ENCODE measurements around the gene MAEL. TPM values are rescaled to one million over a fixed set of nuclear protein-coding genes. Genes with fewer than 3 reads are reported as not detected.
"Not testable (repeated sequence)": the region's sequence is repeated elsewhere in the genome, so short reads cannot be mapped to it uniquely, and the experiment has no call there.

The MAEL gene
- total RNA-seq, 4 donors from 2014 or later, result not detected

DNA sequence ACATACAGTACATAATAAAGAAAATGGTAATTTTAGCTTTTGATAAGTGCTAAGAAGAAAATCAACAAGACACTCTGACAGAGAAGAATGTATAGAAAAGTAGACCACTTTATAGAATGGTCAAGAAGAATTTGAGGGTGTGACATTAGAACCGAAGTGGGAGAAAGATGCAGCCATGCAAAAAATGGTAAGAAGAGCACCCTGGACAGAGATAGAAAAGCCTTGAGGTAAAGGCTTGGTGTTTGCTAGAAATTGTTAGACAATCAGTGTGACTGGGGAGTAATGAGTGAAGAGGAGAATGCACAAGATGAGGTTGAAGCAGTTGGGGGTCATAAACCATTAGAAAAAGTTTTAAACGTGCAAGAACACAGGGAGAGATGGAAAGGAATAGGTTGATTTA, 23.5 kb downstream of the MAEL start:
- intact Hi-C loops (cut with DNase I; ENCODE audit: low total_unique reads) (no loop called here), in situ Hi-C loops (cut with MboI; ENCODE audit: low pct_ligation_motif_present in 1 of 4, low pct_unique_long_range_greater_than_20kb in 1 of 4, low sequenced_read_pairs in 3 of 4) (no loop called here)
- Histone ChIP-seq H3K9me3 (no peaks in the 10 kb centered on the region), H3K4me1 (no peaks in the 10 kb centered on the region), H3K36me3 (no peaks in the 10 kb centered on the region), H3K27me3 (no peaks in the 10 kb centered on the region), H3K27ac (no peak overlapping the region), H3K4me3 (no peak overlapping the region)
- TF ChIP-seq CTCF (IDR thresholded peaks at IDR 0.05) (no peak), POLR2AphosphoS5 (IDR thresholded peaks at IDR 0.05) (no peak), POLR2A (IDR thresholded peaks at IDR 0.05) (no peak), EP300 (IDR thresholded peaks at IDR 0.05; ENCODE audit: low read depth) (no peak)
- DNase-seq, result no peak
- WGBS, 2 donors (ENCODE audit: low coverage in 1 of 2), result 58 to 72% methylated on average over 2 of the region's 2 CpGs

- Histone ChIP-seq H3K4me1 (no peaks in the 10 kb centered on the region), H3K27ac (no peak overlapping the region), H3K9me3 (no peaks in the 10 kb centered on the region), H3K36me3 (no peaks in the 10 kb centered on the region), H3K27me3 (no peaks in the 10 kb centered on the region), H3K4me3 (no peak overlapping the region)
- DNase-seq, result no peak
- no peak for TF ChIP-seq POLR2AphosphoS5 (IDR thresholded peaks at IDR 0.05)
- no peak for TF ChIP-seq POLR2A (IDR thresholded peaks at IDR 0.05)
- TF ChIP-seq CTCF (IDR thresholded peaks at IDR 0.05), result no peak
- TF ChIP-seq EP300 (IDR thresholded peaks at IDR 0.05; ENCODE audit: low read depth), result no peak
- in situ Hi-C loops (cut with MboI; ENCODE audit: low pct_ligation_motif_present in 1 of 4, low pct_unique_long_range_greater_than_20kb in 1 of 4, low sequenced_read_pairs in 3 of 4), result no loop called here
- intact Hi-C loops (cut with DNase I; ENCODE audit: low total_unique reads), result no loop called here
- WGBS, 2 donors (ENCODE audit: low coverage in 1 of 2), result 83 to 100% methylated on average over 1 to 8 of the region's 8 CpGs
These were observed 24.2 kb downstream of the MAEL start for GRCh38 chr1:167013108-167013929.

DNA sequence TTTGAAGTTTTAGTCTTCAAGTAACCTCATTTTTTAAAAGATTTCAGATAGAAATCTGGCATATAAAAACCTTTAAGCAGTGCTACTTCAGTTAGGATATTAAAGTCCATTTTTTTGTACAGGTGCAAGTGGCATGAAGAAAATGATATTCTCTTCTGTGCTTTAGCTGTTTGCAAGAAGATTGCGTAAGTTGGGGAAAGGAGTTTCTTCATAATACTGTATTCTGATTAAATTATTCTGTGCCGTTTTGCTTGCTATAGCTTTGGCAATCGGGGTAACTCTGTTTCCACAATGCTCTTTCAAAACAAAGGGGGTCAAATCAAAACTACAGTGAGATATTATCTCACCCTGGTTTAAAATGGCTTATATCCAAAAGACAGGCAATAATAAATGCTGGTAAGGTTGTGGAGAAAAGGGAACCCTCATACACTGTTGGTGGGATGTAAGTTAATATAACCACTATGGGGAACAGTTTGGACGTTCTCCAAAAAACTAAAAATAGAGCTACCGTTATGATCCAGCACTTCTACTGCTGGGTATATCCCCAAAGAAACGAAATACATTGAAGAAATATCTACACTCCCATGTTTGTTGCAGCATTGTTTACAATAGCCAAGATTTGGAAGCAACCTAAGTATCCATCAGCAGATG, 27.1 kb downstream of the MAEL start:
- no peaks in the 10 kb centered on the region for H3K36me3 ChIP-seq
- H3K4me1 ChIP-seq, result no peaks in the 10 kb centered on the region
- in situ Hi-C loops (cut with MboI; ENCODE audit: low pct_ligation_motif_present in 1 of 4, low pct_unique_long_range_greater_than_20kb in 1 of 4, low sequenced_read_pairs in 3 of 4) (no loop called here), intact Hi-C loops (cut with DNase I; ENCODE audit: low total_unique reads) (no loop called here)
- TF ChIP-seq POLR2AphosphoS5 (IDR thresholded peaks at IDR 0.05) (no peak), EP300 (IDR thresholded peaks at IDR 0.05; ENCODE audit: low read depth) (no peak), CTCF (IDR thresholded peaks at IDR 0.05) (no peak)
- H3K4me3 ChIP-seq, result no peak overlapping the region
- DNase-seq, result no peak
- 69 to 74% methylated on average over 3 to 6 of the region's 6 CpGs for WGBS, 2 donors (ENCODE audit: low coverage in 1 of 2)
- no peak overlapping the region for H3K27ac ChIP-seq
- no peaks in the 10 kb centered on the region for H3K27me3 ChIP-seq
- H3K9me3 ChIP-seq, result no peaks in the 10 kb centered on the region

GRCh38 chr1:167022384-167022783, 33.3 kb downstream of the MAEL start:
- in situ Hi-C loops (cut with MboI; ENCODE audit: low pct_ligation_motif_present in 1 of 4, low pct_unique_long_range_greater_than_20kb in 1 of 4, low sequenced_read_pairs in 3 of 4) (no loop called here), intact Hi-C loops (cut with DNase I; ENCODE audit: low total_unique reads) (no loop called here)
- DNase-seq, result no peak
- Histone ChIP-seq H3K9me3 (no peaks in the 10 kb centered on the region), H3K4me3 (no peak overlapping the region), H3K4me1 (no peaks in the 10 kb centered on the region), H3K36me3 (no peaks in the 10 kb centered on the region), H3K27ac (no peak overlapping the region), H3K27me3 (no peaks in the 10 kb centered on the region)
- WGBS, 2 donors (ENCODE audit: low coverage in 1 of 2), result 90 to 100% methylated on average over 1 of the region's 1 CpG
- no peak for TF ChIP-seq CTCF (IDR thresholded peaks at IDR 0.05)
- no peak for TF ChIP-seq POLR2AphosphoS5 (IDR thresholded peaks at IDR 0.05)
- TF ChIP-seq EP300 (IDR thresholded peaks at IDR 0.05; ENCODE audit: low read depth), result no peak
- no peak for TF ChIP-seq POLR2A (IDR thresholded peaks at IDR 0.05)

- H3K4me3 ChIP-seq; H3K27me3 ChIP-seq; H3K36me3 ChIP-seq; DNase-seq; H3K9me3 ChIP-seq; H3K4me1 ChIP-seq; H3K27ac ChIP-seq; in situ Hi-C loops (cut with MboI; ENCODE audit: low pct_ligation_motif_present in 1 of 4, low pct_unique_long_range_greater_than_20kb in 1 of 4, low sequenced_read_pairs in 3 of 4); intact Hi-C loops (cut with DNase I; ENCODE audit: low total_unique reads): not testable (repeated sequence)
- 96% methylated on average over 26 of the region's 27 CpGs; no CpG with 5 or more reads in 1 of the 2 donors for WGBS, 2 donors (ENCODE audit: low coverage in 1 of 2)
These were observed 40.5 kb downstream of the MAEL start for GRCh38 chr1:167029553-167029952.
